Posterior cingulate gyrus (tissue), 11 donors: ENCODE data around the gene FFAR4.
"Not testable (repeated sequence)": the region's sequence is repeated elsewhere in the genome, so short reads cannot be mapped to it uniquely, and the experiment has no call there.

Experiments used
- DNase-seq, 10 donors: peaks; one replicate each; pipeline versions ENCODE4 v3.0.0 to v3.0.0-alpha.2; 2020 to 2021; ENCODE audit warnings: mixed read lengths in 3 of 10
- intact Hi-C: fragments of 100-400 bp; cut with DNase I; formaldehyde crosslinking; loops from one replicate; pipeline ENCODE4 v1.15.1; 2023

The FFAR4 gene

GRCh38 chr10:93566435-93567276, at the start of gene FFAR4:
Gene FFAR4 (plus strand): TSS chr10:93566665. CDS start chr10:93566721, 56 bp downstream.
- DNase-seq, result peak in 9 of 10 donors; percentile 13 to 89 (median 36)
- intact Hi-C loops, result no loop called here

GRCh38 chr10:93518531-93518930, 47.9 kb upstream of the FFAR4 start:
- no peak for DNase-seq
- intact Hi-C loops, result no loop called here

GRCh38 chr10:93535293-93535692, 31.2 kb upstream of the FFAR4 start:
- intact Hi-C loops, result no loop called here
- DNase-seq, result no peak

- intact Hi-C loops, DNase-seq: not testable (repeated sequence)
Measured at GRCh38 chr10:93540871-93541270, 25.6 kb upstream of the FFAR4 start.

GRCh38 chr10:93541402-93542357, 24.8 kb upstream of the FFAR4 start:
- DNase-seq, result peak in 1 of 10 donors; percentile 18
- intact Hi-C loops, result no loop called here

- no peak for DNase-seq
- intact Hi-C loops, result no loop called here
Measured at GRCh38 chr10:93542358-93542791, 24.1 kb upstream of the FFAR4 start.

- DNase-seq, intact Hi-C loops: not testable (repeated sequence)
Measured at GRCh38 chr10:93546995-93547394, 19.5 kb upstream of the FFAR4 start.

- no peak for DNase-seq
- intact Hi-C loops, result no loop called here
Measured at GRCh38 chr10:93547522-93547921, 18.9 kb upstream of the FFAR4 start.

GRCh38 chr10:93548376-93549071, 17.9 kb upstream of the FFAR4 start:
- intact Hi-C loops, result no loop called here
- DNase-seq, result no peak

- intact Hi-C loops, result no loop called here
- DNase-seq, result no peak
Measured at GRCh38 chr10:93550606-93551005, 15.9 kb upstream of the FFAR4 start.

- no peak for DNase-seq
- intact Hi-C loops, result no loop called here
Measured at GRCh38 chr10:93552780-93553179, 13.7 kb upstream of the FFAR4 start.

GRCh38 chr10:93553482-93554315, 12.8 kb upstream of the FFAR4 start:
- no peak for DNase-seq
- intact Hi-C loops, result loop anchor here (1.0 kb wide), 1 partner anchor 127 kb away; no protein-coding TSS in a partner anchor

GRCh38 chr10:93554316-93554663, 12.2 kb upstream of the FFAR4 start:
- DNase-seq, result no peak
- intact Hi-C loops, result loop anchor here (1.0 kb wide), 1 partner anchor 126 kb away; no protein-coding TSS in a partner anchor

GRCh38 chr10:93554760-93555432, 11.6 kb upstream of the FFAR4 start:
- intact Hi-C loops, result loop anchor here (1.0 kb wide), 1 partner anchor 125 kb away; no protein-coding TSS in a partner anchor
- peak in 7 of 10 donors; percentile 44 to 92 (median 61) for DNase-seq

- DNase-seq, result no peak
- intact Hi-C loops, result no loop called here
Measured at GRCh38 chr10:93559490-93559889, 7.0 kb upstream of the FFAR4 start.

- intact Hi-C loops, result no loop called here
Measured at GRCh38 chr10:93560541-93560940, 5.9 kb upstream of the FFAR4 start.

GRCh38 chr10:93565446-93565845, 1.0 kb upstream of the FFAR4 start:
- intact Hi-C loops, result no loop called here
- DNase-seq, result no peak

More at GRCh38 chr10:93560541-93560940, 5.9 kb upstream of the FFAR4 start:
- no peak for DNase-seq

GRCh38 chr10:93567277-93568104, 1.0 kb downstream of the FFAR4 start:
- intact Hi-C loops, result no loop called here

More at GRCh38 chr10:93567277-93568104, 1.0 kb downstream of the FFAR4 start:
- no peak for DNase-seq
